ENCODE measurements around the gene CHCT1. TPM values are rescaled to one million over a fixed set of nuclear protein-coding genes. Genes with fewer than 3 reads are reported as not detected.

CHCT1 gene
- total and polyA plus RNA-seq, 12 donors, result 0.37 to 0.41 TPM; not detected in 10

DNA sequence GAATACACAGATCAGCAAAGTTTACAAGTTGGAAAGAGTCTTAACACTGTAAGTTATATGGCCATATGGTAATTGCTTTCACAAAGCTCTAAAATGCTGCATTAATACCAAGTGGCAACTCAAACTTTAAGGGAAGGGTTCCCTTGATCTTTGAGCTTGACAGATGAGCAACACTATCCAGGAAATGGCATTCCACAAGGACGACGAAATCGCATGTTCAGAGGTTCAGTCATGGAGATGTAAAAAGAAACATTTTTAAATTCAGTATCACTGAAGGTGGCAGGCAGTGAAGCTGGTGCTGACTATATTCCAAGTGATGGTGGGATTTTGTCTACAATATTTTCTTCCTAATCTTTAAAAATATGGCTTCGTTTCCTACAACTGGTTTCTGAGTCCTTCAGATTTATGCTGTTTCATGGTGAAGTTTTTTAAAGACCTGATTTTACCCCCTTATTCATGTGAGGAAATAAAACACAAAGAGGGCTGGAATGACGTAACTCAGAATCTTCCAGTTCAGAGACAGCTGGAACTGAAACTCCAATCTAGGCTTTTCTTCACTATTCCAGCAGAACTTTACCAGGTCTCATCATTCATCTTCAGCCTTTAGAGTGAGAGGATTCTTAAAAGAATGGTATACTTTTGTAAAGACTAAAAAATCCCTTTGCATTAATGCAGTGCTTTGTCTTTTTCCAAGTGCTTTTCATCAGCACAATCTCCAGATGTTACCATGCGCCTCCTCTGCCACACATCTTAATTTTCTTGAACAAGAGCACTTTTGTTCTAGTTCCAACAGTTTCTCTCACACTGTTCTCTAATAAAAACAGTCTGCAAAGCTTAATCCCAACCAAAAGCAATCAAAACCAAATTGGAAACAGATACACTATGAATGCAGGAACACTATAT lies 20.2 kb downstream of the CHCT1 start:
- no peaks in the 10 kb centered on the region for H3K9me3 ChIP-seq (replicated peaks in 1 of 3)
- intact Hi-C loops (cut with DNase I), result no loop called here
- H3K27me3 ChIP-seq, result no peaks in the 10 kb centered on the region
- no peaks in the 10 kb centered on the region for H3K4me1 ChIP-seq (replicated peaks in 1 of 2)
- DNase-seq, result no peak
- WGBS, 4 donors, result 44 to 56% (median 53%) methylated on average over 6 of the region's 6 CpGs
- H3K4me3 ChIP-seq, result no peak overlapping the region
- TF ChIP-seq, protein P1, sequence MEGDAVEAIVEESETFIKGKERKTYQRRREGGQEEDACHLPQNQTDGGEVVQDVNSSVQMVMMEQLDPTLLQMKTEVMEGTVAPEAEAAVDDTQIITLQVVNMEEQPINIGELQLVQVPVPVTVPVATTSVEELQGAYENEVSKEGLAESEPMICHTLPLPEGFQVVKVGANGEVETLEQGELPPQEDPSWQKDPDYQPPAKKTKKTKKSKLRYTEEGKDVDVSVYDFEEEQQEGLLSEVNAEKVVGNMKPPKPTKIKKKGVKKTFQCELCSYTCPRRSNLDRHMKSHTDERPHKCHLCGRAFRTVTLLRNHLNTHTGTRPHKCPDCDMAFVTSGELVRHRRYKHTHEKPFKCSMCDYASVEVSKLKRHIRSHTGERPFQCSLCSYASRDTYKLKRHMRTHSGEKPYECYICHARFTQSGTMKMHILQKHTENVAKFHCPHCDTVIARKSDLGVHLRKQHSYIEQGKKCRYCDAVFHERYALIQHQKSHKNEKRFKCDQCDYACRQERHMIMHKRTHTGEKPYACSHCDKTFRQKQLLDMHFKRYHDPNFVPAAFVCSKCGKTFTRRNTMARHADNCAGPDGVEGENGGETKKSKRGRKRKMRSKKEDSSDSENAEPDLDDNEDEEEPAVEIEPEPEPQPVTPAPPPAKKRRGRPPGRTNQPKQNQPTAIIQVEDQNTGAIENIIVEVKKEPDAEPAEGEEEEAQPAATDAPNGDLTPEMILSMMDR (IDR thresholded peaks at IDR 0.05), result no peak
- no peak for TF ChIP-seq POLR2A (IDR thresholded peaks at IDR 0.05)
- H3K27ac ChIP-seq, result peak overlapping the region in 1 of 5 donors; percentile 13
- H3K36me3 ChIP-seq (replicated peaks in 1 of 2), result peaks cover 0 to 15% of the 10 kb centered on the region in 2 donors

DNA sequence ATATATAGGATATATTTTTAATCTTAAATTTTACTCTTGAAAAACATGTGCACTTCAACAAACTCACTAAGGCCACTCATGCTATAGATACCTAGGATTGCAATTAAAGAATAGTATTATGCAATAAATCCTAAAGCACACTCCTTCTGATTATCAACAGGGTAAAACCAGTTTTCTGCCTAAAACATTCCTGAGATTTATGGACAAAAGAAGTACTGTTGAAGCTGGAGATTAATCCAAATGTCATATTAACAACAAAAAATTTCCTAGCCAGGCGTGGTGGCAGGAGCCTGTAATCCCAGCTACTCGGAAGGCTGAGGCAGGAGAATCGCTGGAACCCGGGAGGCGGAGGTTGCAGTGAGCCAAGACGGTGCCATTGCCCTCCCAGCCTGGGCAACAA lies 21.4 kb downstream of the CHCT1 start:
- no peak overlapping the region for H3K4me3 ChIP-seq
- H3K36me3 ChIP-seq (replicated peaks in 1 of 2), result peaks cover 0 to 26% of the 10 kb centered on the region in 2 donors
- no peaks in the 10 kb centered on the region for H3K9me3 ChIP-seq (replicated peaks in 1 of 3)
- 89 to 96% (median 93%) methylated on average over 6 of the region's 6 CpGs for WGBS, 4 donors
- DNase-seq, result no peak
- no peak overlapping the region for H3K27ac ChIP-seq
- H3K4me1 ChIP-seq (replicated peaks in 1 of 2), result no peaks in the 10 kb centered on the region
- intact Hi-C loops (cut with DNase I), result no loop called here
- TF ChIP-seq POLR2A (IDR thresholded peaks at IDR 0.05), result no peak
- TF ChIP-seq, protein P1 (IDR thresholded peaks at IDR 0.05), result no peak
- no peaks in the 10 kb centered on the region for H3K27me3 ChIP-seq

DNA sequence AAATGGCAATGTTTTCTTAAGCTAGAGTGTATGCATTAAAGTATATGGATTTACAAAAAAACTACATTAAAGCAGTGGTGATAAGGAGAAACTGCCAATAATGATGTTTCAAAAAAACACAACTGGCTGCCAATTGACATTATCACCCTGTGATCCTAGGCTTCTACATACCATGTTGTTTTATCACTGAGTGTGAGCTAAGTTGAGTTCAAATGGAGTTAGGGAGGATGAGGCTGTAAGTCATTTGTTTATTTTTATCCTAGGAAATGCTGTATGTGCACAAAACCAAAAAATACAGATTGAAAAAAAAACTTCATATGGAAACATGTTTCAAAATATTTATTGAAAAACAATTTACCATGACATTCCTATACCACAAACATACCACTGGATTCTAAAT lies 22.9 kb downstream of the CHCT1 start:
- no peaks in the 10 kb centered on the region for H3K4me1 ChIP-seq (replicated peaks in 1 of 2)
- intact Hi-C loops (cut with DNase I), result no loop called here
- H3K9me3 ChIP-seq (replicated peaks in 1 of 3), result no peaks in the 10 kb centered on the region
- no peaks in the 10 kb centered on the region for H3K27me3 ChIP-seq
- H3K4me3 ChIP-seq, result no peak overlapping the region
- H3K27ac ChIP-seq, result no peak overlapping the region
- no peak for DNase-seq
- peaks cover 0 to 31% of the 10 kb centered on the region in 2 donors for H3K36me3 ChIP-seq (replicated peaks in 1 of 2)
- TF ChIP-seq, protein P1 (IDR thresholded peaks at IDR 0.05), result no peak
- TF ChIP-seq POLR2A (IDR thresholded peaks at IDR 0.05), result no peak

DNA sequence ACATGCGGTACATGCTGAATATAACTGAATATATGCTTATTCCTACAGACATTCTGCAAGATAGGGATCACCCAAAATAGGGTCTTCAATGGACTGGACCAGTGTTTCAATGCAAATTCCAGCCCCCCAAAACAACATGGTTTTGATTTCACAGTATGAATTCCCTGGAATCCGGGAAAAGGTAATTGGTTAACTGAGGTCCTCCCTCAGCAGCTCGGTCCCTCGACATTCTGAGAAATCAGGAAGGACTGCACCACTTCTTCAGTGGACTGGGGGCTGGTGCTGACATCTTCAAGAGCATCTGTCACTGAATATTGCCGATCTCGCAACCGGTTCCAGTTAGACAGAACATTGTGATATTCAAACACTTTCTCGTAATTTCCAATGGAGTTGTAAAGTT lies 25.1 kb downstream of the CHCT1 start:
- Histone ChIP-seq H3K9me3 (replicated peaks in 1 of 3) (no peaks in the 10 kb centered on the region), H3K4me3 (no peak overlapping the region), H3K27me3 (no peaks in the 10 kb centered on the region), H3K36me3 (replicated peaks in 1 of 2) (peaks cover 0 to 53% of the 10 kb centered on the region in 2 donors), H3K4me1 (replicated peaks in 1 of 2) (no peaks in the 10 kb centered on the region), H3K27ac (no peak overlapping the region)
- TF ChIP-seq POLR2A (IDR thresholded peaks at IDR 0.05), result no peak
- TF ChIP-seq, protein P1 (IDR thresholded peaks at IDR 0.05), result no peak
- WGBS, 4 donors, result 94 to 98% (median 96%) methylated on average over 8 of the region's 8 CpGs
- DNase-seq, result no peak
- intact Hi-C loops (cut with DNase I), result no loop called here
